GM18511 (cell line): ENCODE measurements around the gene PPP1R15A.
"Not testable (repeated sequence)": the region's sequence is repeated elsewhere in the genome, so short reads cannot be mapped to it uniquely, and the experiment has no call there.

Experiments
- ATAC-seq: cut with Tn5 transposase; IDR thresholded peaks from one replicate; pipeline ENCODE4 v1.9.1; 2021; ENCODE audit warnings: mild to moderate bottlenecking, moderate library complexity; ENCODE audit not compliant: unreplicated experiment

Gene PPP1R15A

DNA sequence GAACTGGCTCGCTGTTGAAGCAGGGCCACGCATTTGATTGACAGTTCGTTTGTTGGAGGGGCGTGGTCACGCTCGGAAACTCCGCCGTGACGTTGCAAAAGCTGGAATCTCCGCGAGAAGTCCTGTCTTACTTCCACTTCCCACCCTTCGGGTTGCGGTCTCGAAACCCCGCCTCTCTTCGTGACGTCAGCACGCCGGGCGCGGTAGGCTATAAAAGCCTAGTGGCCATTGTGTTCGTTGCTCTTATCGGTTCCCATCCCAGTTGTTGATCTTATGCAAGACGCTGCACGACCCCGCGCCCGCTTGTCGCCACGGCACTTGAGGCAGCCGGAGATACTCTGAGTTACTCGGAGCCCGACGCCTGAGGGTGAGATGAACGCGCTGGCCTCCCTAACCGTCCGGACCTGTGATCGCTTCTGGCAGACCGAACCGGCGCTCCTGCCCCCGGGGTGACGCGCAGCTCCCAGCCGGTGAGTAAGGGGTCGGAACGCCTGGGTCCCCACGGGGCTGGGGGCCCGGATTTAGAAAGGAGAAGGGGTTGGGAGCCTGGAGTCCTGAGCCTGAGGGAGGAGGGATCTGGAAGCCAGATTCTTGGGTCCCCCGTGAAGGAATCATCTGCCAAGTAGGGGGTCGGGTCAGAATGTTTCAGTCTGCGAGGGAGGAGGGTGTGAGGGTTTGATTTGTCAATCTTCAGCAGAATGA, at the start of gene PPP1R15A:
TSS of gene PPP1R15A (plus strand) at position 240 of the 702 bp plus-strand sequence. CDS start 813 bp downstream, outside the sequence.
- ATAC-seq = peak; percentile 44

DNA sequence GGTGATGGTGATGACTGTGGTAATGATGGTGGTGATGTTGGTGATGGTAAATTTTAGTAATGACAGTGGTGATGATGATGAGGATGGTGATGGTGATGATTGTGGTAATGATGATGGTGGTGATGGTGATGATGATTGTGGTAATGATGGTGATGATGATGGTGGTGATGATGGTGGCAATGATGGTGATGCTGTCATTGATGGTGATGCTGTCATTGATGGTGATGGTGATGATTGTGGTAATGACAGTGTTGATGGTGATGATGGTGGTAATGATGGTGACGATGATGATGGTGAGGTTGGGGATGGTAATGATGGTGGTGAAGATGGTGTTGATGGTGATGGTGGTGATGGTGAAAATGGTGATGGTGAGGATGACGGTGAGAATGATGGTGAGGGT, 49.7 kb upstream of the PPP1R15A start:
- no peak for ATAC-seq

DNA sequence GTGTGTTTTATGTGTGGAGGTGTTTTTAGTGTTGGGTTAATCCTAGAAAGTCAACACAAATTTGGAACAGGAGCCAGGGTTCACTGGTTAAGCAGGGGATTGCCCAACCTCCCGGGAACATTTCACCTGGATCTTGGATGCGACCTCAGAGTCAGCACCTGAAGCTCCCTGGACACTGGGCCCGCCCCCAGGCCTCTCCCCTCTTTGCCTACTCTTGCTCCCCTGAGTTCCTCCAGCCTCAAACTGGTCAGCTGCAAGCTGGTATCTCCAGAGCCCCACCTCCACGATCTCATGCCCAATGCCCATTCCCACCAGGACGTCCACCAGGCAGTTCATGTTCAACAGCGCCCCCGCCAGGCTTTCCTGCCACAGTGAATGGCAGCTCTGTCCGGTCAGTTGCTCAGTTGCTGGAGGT, 45.6 kb upstream of the PPP1R15A start:
- no peak for ATAC-seq

DNA sequence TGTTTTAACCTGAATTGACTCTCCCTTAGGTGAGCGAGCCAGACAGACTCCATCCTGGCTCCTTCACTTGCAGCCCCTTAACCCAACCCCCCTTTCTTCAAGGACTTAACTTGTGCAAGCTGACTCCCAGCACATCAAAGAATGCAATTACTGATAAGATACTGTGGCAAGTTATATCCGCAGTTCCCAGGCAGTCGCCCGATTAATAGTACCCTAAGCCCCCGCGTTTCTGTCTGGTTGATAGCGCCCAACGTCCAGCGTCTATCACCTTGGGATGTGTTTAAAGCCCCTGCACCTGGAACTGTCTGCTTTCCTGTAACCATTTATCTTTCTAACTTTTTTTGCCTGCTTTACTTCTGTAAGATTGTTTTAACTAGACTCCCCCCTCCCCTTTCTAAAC, 42.1 kb upstream of the PPP1R15A start:
- ATAC-seq = no peak

DNA sequence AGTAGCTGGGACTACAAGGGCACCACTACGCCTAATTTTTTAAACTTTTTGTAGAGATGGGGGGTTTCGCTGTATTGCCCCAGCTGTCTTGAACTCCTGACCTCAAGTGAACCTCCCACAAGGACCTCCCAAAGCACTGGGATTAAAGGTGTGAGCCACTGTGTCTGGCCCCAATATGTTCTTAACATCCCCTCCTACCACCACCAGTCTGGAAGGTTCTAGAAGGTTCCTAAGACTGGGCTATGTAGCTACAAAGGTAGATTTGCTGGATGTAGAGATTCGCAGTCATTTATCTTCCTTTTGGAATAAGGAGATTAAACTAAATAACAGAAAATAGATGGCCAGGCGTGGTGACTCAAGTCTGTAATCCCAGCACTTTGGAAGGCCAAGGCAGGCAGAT, 41.3 kb upstream of the PPP1R15A start:
- no peak for ATAC-seq

DNA sequence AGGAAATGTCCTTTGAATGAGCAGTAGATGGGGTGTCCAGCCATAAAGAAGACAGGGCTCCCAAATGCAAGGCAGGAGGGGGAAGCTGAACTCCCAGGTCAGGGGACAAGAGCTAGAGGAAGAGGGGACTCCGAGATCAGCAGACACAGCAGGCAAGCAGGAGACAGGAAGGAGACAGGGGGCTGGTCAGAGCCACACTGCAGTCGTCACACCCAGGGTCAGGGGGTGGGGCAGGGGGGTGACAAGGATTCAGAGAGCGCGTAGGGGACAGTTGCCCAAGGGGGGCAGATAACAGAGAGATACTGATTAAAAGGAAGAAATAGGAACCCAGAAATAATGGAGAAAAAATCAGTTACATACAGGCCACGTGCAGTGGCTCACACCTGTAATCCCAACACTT, 39.2 kb upstream of the PPP1R15A start:
- no peak for ATAC-seq

DNA sequence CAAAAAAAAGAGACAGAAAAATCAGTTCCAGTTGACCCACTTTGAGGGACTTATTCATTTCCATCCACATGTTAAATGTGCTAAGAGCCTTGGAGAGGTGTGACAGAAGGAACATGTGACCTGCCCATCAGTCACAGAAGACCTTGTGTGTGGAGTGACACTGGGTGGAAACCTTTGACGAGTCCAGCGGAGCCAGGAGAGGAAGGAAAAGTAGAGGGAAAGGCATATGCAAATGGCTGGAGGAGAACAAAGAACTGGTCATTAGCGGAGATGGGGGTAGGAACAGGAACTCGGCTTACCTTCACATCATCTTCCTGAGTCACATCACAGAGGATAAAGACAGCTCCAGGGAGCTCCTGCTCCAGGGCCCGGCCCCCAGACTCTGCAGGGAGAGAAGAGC, 38.2 kb upstream of the PPP1R15A start:
- ATAC-seq = no peak

DNA sequence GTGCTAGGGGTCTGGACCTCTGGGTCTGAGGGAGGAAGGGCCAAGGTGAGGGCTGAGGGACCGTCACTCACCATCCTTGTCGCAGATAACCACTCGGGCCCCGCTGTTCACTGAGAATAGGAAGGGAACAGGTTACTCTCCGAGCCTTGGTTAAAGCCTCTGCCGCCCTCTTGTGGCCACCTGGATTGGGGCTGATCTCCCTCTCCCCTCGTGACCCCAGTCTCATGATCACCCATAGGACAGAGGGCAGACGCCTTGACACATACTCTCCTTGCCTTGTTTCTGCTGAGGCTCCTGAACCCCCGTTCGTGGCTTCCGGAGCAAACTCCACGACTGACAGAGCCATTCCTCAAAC, 36.5 kb upstream of the PPP1R15A start:
- peak; percentile 70 for ATAC-seq

DNA sequence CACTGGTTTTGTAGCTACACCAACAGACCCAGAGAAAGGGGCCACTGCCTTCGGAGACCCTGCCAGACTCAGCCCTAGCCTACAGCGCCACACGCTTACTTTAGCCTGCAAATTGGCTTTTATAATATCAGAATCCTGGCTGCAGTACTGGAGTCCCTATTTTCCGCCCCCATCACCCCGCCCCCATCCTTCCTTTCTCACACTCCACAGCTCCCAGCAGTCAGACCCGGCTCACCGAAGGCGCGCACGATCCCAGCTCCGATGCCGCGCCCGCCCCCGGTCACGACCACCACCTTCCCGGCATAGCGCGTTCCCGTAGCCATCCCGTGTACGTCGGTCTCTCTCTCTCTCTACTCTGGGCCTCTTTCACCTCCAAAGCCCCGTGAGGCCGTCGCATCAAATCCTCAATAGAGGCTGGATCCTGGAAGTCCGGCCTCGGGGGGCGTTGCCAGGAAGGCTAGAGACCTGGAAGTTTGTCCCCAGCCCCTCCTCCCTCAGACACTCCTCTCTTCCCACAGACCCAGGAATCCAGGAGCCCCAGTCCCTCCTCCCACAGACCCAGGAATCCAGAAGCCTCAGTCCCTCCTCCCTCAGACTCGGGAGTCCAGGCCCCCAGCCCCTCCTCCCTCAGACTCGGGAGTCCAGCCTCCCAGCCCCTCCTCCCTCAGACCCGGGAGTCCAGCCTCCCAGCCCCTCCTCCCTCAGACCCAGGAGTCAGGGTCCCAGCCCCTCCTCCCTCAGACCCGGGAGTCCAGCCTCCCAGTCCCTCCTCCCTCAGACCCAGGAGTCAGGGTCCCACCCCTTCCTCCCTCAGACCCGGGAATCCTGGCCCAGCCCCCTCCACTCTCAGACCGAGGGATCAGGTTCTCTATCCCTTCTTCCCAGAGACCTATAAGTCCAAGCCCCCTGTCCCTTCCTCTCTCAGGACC, 35.9 kb upstream of the PPP1R15A start, which contains the start of gene HSD17B14:
TSS of gene HSD17B14 (minus strand) at position 403 of the 929 bp plus-strand sequence. CDS start at position 323, 80 bp downstream.
- ATAC-seq = peak; percentile 13

DNA sequence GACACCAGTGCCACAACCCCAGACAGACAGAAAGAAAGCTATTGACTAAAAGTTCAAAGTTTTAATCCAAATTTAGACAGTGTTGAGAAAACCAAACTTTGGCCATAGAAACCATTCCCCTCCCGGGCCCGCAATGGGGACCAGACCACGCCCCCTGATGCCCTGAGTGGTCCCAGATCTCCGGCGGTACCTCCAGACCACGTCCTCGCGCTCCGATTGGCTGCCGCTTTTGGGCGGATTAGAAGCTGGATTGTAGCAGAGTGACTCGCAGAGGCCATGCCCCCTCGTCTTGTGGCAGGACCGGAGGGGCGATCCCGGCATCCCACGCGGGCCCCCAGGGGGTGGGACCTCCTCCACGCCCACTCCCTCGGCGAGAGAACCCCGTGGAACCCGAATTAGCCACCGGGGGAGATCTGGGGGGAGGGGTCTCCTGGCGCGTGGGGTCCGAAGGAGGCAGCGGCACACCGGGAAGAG, 35.1 kb upstream of the PPP1R15A start:
- no peak for ATAC-seq

DNA sequence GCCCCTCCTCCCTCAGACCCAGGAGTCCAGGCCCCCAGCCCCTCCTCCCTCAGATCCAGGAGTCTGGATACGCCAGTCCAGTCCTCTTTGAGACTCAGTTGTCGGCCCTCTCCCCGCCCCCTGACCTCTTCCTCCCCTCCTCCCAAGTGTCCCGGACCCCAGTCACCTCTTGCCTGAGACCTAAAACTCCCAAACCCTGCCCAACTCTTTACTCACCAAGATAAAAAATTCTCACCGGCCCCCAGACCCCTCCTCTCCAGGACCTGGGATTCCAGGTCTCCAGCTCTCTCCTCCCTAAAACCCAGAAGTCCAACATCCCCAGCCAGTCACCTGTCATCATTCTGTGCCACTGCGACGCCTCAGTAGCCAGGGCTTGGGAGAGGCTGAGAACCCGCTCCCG, 34.5 kb upstream of the PPP1R15A start:
- no peak for ATAC-seq

DNA sequence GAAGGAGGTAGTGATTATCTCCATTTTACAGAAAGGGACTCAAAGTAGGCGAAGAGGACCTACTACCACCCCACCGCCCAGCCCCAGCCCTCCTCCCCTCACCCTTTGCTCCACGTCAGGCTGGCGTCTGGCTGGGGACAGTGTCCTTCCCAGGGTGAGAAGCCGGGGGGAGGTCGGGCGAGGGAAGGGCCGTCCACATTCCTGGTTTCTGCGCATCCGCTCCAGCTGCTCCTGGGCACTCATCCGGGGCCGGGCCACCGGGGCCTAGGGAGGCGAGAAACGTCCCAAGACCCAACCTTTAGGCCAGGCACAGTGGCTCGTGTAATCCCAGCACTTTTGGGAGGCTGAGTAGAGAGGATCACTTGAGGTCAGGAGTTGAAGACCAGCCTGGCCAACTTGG, 31.2 kb upstream of the PPP1R15A start:
- no peak for ATAC-seq

DNA sequence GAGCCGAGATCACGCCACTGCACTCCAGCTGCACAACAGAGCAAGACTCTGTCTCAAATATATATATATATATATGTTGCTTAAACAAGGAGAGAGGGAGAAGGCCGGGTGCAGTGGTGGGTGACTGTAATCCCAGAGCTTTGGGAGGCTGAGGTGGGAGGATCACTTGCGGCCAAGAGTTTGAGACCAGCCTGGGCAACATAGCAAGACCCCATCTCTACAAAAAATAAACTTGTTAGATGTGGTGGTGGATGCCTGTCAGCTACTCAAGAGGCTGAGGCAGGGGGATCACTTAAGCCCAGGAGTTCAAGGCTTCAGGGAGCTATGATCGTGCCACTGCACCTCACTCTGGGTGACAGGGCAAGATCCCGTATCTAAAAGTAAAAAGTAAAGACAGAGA, 30.6 kb upstream of the PPP1R15A start:
- no peak for ATAC-seq

DNA sequence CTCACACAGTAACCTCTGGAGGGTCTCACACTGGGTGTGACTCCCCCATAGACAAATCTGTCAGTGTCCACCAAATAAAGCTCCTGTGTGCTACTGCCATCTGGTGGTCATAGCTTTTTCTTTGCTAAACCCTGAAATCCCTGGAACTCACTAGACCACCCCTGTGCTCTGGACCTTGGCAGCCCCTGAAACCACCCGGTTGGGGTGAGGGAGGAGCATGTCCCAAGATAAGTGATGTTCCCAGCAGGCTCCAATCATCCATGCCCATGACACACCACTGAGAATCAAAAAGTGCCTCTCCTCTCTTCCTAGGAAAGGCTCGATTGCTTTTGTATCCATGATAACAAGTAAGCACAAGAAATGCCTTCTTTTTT, 29.4 kb upstream of the PPP1R15A start:
- no peak for ATAC-seq

DNA sequence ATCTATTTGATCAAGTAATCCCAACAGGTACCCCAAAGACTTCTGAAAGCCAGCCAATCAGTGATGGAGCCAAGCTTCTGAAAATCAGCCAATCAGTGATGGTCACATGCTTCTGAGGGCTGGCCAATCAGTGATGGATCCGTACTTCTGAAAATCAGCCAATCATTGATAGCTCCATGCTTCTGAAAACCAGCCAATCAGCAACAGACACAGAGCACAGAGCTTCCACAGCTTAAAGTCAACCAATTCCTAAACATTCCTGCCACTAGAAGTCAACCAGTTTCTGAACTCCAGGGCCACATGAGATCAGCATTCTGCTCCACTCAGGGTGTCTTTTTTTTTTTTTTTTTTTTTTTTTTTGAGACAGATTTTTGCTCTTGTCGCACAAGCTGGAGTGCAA, 27.7 kb upstream of the PPP1R15A start:
- no peak for ATAC-seq

DNA sequence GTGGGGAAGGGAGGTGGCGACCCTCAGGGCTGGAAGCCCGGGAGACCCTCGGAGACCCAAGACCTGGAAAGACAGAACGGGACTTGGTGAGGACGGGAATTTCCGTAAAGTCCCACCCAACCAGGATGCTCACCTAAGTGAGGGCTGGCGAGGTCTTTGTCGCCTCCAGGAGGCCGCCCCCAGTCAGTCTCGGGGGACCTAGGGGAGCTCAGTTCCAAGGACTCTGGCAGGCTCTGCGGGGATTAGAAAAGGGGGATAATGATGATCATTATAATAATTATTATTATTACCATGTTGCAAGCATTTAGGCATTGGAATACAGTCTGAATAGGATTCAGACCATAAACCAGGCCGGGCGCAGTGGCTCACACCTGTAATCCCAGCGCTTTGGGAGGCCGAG, 26.8 kb upstream of the PPP1R15A start:
- ATAC-seq = no peak

DNA sequence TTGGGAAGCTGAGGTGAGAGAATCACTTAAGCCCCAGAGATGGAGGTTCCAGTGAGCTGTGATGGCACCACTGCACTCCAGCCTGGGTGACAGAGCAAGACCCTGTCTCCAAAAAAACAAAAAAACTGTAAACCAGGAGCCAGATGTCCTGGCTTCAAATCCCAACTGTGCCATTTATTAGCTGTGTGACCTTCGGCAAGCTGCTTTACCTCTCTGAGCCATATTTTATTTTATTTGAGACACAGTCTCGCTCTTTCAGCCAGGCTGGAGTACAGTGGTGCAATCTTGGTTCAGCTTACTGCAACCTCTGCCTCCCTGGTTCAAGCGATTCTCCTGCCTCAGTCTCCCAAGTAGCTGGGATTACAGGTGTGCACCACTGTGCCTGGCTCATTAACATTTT, 25.6 kb upstream of the PPP1R15A start:
- not testable (repeated sequence) for ATAC-seq

DNA sequence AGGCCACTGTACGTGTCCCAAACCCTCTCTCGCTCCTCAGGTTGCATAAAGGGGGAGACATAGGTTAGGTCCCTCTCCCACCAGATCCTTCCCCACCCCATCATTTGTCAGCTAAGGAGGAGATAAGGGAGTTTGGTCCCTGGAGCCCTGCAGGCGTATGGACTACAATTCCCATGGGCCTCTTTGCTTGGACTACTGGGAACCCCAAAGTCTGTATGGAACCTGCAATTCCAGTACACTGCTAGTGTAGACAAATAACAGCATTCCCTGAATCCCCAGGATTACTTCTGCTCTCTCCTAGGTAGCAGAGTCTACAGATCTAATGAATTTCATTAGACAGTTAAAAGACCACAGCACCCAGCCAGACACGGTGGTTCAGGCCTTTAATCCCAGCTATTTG, 19.9 kb upstream of the PPP1R15A start:
- ATAC-seq = no peak

DNA sequence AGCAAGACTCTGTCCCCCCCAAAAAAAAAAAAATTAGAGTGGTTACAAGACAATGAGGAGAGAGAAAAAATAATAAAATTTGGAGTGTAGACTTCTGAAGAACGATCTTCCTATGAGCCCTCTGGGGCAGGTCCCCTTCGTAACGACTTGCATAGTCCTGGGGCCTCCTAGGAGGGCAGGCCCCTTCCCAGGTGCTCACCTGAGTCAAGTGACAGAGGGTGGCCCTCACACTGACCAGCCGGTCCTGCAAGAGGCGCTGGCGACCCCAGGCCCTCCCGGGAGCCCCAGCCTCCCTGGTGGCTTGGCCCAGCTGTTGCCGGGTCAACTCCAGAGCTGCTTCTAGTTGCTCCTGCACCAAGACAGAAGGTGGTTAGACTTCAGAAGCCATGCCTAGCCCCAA, 18.7 kb upstream of the PPP1R15A start:
- ATAC-seq = no peak

DNA sequence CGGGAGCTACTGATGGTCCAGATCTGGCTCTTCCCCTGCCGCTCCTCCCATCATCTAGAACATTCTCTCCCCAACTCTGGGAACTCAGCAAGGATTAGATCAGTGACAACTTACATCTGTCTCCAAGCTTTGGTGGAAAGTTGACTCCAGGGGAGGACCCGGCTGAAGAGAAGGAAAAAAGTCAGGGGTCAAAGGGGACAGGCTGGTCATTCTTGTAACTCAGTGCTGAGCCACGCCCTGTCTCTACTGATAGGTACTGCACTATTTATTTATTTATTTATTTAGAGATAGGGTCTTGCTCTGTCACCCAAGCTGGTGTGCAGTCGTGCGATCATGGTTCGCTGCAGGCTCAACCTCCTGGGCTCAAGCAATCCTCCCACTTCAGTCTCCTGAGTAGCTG, 18.1 kb upstream of the PPP1R15A start:
- no peak for ATAC-seq

DNA sequence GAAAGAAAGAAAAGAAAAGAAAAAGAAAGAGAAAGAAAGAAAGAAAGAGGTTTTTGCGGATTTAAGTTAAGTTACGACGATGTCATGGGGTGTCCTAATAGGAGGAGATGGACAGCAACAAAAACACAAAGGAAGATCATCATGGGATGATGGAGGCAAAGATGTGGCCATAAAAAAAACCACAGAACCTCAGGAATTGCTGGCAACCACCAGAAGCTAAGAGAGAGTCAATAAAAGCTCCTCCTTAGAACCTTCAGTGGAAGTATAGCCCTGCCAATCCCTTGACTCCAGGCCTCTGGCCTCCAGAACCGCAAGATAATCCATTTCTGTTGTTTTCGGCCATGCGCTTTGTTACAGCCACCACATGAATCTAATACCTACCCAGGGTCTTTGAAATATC, 15.3 kb upstream of the PPP1R15A start:
- no peak for ATAC-seq
